GM18520 (cell line): ENCODE data around the gene HES5.

Source experiments
- ATAC-seq: cut with Tn5 transposase; IDR thresholded peaks from one replicate; pipeline ENCODE4 v1.9.1; 2021; ENCODE audit not compliant: unreplicated experiment

Gene HES5

DNA sequence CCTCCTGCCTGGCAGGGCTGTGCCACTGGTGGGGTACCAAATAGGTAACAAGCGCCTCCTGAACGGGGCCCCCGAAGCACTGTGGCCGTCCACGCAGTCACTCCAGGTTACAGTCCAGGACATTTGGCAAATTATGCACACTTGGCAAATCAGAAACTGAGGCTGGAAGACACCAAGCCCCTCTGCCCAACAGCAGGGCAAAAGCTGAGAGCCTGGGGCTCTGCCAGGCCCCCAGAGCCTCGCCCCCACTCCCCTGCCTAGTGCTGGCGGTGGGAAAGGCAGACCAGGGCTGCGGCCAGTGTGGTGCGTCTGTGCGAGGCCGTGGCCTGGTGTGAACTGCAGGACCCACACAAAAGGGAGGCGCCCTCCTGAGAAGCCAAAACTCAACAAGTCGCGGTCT lies 13.1 kb downstream of the HES5 start:
- no peak for ATAC-seq

GRCh38 chr1:2516124-2516523 lies 13.9 kb downstream of the HES5 start:
- ATAC-seq: no peak

GRCh38 chr1:2515763-2516080 lies 14.3 kb downstream of the HES5 start:
- ATAC-seq: no peak

DNA sequence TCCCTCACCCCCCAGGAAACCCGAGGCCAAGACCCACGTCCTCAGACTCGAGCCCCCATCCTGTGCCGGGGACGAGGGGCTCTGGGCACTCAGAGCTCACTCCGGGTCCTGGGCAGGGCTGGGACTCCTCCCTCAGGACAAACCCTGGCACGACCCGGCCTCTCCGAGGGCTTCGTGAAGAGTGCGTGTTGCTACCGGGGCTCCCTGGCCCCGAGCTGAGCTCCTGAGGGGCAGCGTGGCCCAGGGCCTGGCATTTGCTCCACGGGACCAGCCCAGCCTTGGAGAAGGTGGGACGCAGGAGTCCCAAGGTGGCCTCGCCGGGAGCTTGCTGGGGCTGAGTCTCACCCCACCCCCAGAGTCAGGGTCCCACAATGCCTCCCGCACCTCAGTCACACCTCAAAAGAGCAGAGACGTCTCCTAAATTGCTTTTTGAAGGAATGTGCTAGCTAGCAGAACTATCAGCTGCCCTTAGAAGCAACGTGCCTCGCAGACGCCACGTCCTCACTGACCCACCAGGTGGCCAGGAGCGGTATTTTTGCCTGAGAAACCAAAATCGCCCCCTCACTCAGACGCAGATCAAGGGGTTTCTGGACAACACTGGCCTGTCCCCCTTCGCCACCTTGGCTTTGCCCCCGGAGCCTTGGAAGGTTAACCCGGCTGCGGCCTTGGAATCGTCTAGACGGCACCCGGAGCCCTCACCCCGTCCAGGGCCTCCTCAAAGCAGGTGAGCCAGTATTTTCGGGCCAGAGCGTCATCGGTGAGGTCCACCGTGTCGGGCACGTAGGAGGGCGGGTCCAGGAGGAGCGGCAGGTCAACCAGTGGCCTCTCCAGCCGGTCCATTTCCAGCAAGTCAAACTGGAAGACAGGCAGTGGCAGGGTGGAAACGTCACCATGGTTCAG lies 14.9 kb downstream of the HES5 start:
- ATAC-seq: no peak

- ATAC-seq: no peak
Measured at GRCh38 chr1:2513939-2514652, 16.0 kb downstream of the HES5 start.

GRCh38 chr1:2512862-2513421 lies 17.1 kb downstream of the HES5 start:
- ATAC-seq: no peak

DNA sequence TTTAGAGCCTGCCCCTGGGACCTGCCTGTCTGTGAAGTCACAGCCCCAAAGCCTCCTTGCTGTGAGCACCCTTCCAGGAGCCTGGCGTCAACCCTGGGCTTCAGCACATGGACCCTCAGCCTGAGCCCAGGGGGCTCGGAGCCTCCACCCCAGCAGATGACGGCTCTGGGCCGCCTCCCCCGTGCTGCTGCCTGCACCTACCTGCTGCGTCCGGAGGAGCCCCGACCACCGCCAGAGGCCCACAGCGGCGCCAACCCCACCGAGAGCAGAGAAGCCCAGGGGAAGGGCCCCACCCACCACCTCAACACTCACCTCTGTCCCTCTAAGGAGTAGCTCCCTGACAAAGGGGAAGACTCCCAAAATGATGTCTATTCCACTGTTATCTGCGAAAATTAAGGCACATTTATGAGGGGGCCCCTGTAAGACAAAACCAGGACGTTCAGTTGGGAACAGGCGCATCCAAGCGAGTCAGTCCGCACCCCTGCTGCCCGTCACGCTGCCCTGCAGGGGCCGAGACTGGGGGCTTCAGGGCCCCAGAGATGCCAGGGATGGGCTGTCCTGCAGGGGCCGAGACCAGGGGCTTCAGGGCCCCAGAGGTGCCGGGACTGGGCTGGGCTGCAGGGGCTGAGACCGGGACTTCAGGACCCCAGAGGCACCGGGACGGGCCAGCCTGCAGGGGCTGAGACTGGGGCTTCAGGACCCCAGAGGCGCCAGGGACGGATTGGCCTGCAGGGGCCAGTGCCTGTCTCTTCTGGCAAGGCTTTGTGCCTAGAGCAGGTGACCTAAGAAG lies 19.5 kb downstream of the HES5 start:
- no peak for ATAC-seq

- no peak for ATAC-seq
Measured at GRCh38 chr1:2509589-2509988, 20.5 kb downstream of the HES5 start.

- ATAC-seq: no peak
Measured at GRCh38 chr1:2508751-2509150, 21.3 kb downstream of the HES5 start.

GRCh38 chr1:2508180-2508579 lies 21.9 kb downstream of the HES5 start:
- no peak for ATAC-seq

GRCh38 chr1:2507744-2508155 lies 22.3 kb downstream of the HES5 start:
- no peak for ATAC-seq

- ATAC-seq: no peak
Measured at GRCh38 chr1:2506901-2507565, 23.0 kb downstream of the HES5 start.

DNA sequence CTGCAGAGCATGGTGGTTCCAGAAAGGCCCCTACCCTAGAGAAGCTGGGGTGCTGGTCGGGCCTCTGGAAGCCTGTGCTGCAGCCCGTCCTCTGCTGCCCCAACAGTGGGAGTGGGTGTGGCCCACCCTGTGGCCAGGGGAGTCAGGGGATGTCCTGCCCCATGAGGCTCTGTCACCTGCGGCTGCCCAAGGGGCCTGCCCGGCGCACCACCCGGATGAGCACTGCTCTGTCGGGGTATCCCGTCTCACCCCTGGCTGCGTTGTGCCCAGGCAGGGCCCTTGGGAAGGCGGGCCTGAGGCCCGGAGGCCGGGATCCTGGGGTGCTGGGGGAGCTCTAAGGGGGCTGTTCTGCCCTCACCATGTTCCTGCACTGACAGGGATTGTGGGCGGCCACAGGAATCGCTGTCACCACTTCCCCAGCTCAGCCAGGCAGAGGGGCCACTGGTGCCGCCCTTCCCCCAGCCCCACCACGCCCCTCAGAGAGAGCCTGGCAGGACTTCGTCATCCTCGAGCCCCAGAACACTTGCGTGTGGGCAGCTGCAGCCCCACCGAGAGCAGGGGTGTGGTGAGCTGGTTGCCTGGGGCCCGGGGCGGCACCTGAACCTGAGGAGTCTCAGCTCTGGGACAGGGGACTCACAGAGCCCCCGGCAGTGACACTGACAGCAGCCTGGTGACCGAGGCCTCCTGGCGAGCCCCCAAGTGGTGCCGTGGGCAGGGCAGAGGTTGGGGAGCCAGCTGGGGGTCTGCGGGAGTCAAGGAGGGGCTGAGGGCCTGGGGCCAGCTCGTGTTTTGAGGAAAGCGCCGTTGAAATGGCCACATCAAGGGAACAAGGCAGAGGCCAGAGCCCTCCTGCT lies 23.8 kb downstream of the HES5 start:
- ATAC-seq: no peak

DNA sequence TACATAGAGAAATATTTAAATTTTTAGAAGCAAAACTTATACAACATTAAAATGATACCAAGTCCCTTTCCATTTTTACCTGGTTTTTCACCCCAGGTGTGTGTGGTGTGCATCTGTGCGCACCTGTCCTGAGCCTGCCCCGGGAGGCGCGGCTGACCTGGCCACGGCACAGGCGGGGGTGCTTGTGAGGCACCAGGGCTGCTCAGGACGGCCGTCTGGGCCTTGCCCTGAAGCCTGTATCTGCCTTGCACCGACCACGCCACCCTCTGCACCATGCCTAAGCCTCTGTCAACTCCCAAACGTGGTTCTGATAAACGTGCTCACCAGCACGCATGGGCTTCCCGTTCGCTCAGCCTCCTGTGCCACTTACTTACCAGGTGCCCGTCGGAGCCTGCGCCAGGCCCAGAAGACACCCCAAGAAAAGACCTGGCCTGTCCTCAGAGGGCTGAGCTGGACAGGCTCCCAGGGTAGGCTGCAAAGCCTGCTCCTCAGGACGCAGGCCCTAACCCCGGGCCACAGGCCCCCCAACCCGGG lies 24.5 kb downstream of the HES5 start:
- no peak for ATAC-seq

DNA sequence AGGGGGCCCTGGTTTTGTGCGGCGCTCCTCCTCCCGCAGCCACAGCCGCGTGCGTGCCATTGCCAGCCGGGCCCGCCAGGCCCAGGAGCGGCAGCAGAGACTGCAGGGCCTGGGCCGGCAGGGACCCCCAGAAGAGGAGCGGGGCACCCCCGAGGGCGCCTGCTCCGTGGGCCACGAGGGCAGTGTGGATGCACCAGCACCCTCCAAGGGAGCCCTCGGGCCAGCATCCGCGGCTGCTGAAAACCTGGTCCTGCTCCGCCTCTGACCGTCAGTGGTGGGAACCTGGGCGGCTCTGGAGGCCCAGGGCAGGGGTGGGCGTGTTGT lies 25.2 kb downstream of the HES5 start:
- no peak for ATAC-seq

GRCh38 chr1:2504225-2504948 lies 25.7 kb downstream of the HES5 start:
- no peak for ATAC-seq

DNA sequence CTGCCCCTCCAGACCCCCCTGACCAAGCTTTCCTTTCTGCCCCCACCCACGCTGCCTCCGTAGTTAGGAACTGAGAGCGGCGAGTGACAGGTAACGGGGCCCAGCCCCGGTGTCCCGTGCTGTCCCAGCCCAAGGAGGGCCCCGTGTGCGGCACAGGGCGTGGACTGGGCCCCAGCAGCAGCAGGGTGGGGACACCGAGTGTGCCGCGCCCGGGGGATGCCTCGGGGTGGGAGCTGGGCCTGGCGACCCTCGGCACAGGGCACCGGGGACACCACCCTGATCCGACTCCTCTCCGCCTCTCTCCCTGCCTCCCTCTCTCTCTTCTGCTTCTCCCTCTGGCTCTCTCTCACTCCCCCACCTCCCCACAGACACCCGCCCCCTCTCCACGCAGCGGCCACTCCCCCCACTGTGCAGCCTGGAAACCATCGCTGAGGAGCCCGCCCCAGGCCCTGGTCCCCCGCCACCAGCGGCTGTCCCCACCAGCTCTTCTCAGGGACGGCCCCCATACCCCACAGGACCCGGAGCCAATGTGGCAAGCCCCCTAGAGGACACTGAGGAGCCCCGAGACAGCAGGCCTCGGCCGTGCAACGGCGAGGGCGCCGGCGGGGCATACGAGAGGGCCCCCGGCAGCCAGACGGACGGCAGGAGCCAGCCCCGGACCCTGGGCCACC lies 26.4 kb downstream of the HES5 start:
- ATAC-seq: no peak

- ATAC-seq: no peak
Measured at GRCh38 chr1:2502661-2503553, 27.2 kb downstream of the HES5 start.
